GM06990 (cell line): ENCODE data around the gene DDX3X.
"Not testable (repeated sequence)": the region's sequence is repeated elsewhere in the genome, so short reads cannot be mapped to it uniquely, and the experiment has no call there.

Experiments
- DNase-seq: peaks from one replicate; pipeline ENCODE4 v3.0.0-alpha.2; 2011; ENCODE audit not compliant: insufficient read length; ENCODE audit errors: extremely low read depth
- H3K27me3 ChIP-seq: replicated peaks from 2 replicates; pipeline ENCODE4 v1.6.0; 2011; ENCODE audit warnings: low read length; ENCODE audit not compliant: control insufficient read depth, insufficient read depth
- H3K36me3 ChIP-seq: 2 replicates; pipeline ENCODE4 v1.5.1; 2011; ENCODE audit warnings: low read length; ENCODE audit not compliant: control insufficient read depth, insufficient read depth
- H3K4me3 ChIP-seq: replicated peaks from 2 replicates; pipeline ENCODE4 v1.5.1; 2011; ENCODE audit warnings: low read depth, mild to moderate bottlenecking, control low read depth, low read length
- TF ChIP-seq, protein P1 (sequence below): IDR thresholded peaks from 2 replicates; pipeline ENCODE4 v1.5.1; 2011; ENCODE audit warnings: low read length, control low read depth, mild to moderate bottlenecking, inconsistent platforms; ENCODE audit not compliant: insufficient read depth, poor library complexity, severe bottlenecking

The DDX3X gene

GRCh38 chrX:41352329-41352838, 18.4 kb downstream of the DDX3X start:
- H3K36me3 ChIP-seq, result peaks cover 3% of the 10 kb centered on the region
- no peaks in the 10 kb centered on the region for H3K27me3 ChIP-seq
- TF ChIP-seq, protein P1, sequence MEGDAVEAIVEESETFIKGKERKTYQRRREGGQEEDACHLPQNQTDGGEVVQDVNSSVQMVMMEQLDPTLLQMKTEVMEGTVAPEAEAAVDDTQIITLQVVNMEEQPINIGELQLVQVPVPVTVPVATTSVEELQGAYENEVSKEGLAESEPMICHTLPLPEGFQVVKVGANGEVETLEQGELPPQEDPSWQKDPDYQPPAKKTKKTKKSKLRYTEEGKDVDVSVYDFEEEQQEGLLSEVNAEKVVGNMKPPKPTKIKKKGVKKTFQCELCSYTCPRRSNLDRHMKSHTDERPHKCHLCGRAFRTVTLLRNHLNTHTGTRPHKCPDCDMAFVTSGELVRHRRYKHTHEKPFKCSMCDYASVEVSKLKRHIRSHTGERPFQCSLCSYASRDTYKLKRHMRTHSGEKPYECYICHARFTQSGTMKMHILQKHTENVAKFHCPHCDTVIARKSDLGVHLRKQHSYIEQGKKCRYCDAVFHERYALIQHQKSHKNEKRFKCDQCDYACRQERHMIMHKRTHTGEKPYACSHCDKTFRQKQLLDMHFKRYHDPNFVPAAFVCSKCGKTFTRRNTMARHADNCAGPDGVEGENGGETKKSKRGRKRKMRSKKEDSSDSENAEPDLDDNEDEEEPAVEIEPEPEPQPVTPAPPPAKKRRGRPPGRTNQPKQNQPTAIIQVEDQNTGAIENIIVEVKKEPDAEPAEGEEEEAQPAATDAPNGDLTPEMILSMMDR, result no peak
- no peak for DNase-seq
- no peak overlapping the region for H3K4me3 ChIP-seq

DNA sequence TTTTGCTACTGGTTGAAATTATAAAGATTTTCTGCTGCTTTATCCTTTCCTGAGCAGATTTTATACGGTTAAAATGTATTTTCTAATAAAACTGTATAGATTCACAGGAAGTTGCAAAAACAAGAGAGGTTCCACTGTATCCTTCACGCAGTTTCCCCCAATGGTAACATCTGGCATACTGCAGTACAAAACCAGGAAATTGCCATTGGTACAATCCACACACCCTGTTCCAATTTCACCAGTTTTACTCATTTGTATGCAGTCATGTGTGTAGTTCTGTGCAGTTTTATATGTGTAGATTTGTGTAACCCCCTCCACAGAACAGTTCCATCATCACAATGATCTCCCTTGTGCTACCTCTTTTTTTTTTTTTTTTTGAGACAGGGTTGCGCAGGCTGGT, 20.0 kb downstream of the DDX3X start:
- Histone ChIP-seq H3K36me3 (no peaks in the 10 kb centered on the region; the same call in none of the 2 replicates), H3K4me3 (no peak overlapping the region), H3K27me3 (no peaks in the 10 kb centered on the region)
- TF ChIP-seq, protein P1, result no peak
- no peak for DNase-seq

- TF ChIP-seq, protein P1, result no peak
- Histone ChIP-seq H3K4me3 (no peak overlapping the region), H3K27me3 (no peaks in the 10 kb centered on the region; the same call in 1 of the 2 replicates), H3K36me3 (no peaks in the 10 kb centered on the region)
- no peak for DNase-seq
Observed at GRCh38 chrX:41369152-41369551, 35.2 kb downstream of the DDX3X start.

GRCh38 chrX:41371575-41371974, 37.6 kb downstream of the DDX3X start:
- H3K27me3 ChIP-seq, H3K4me3 ChIP-seq, DNase-seq, H3K36me3 ChIP-seq: not testable (repeated sequence)

GRCh38 chrX:41373989-41374606, 40.1 kb downstream of the DDX3X start:
- TF ChIP-seq, protein P1, result no peak
- DNase-seq, result no peak

DNA sequence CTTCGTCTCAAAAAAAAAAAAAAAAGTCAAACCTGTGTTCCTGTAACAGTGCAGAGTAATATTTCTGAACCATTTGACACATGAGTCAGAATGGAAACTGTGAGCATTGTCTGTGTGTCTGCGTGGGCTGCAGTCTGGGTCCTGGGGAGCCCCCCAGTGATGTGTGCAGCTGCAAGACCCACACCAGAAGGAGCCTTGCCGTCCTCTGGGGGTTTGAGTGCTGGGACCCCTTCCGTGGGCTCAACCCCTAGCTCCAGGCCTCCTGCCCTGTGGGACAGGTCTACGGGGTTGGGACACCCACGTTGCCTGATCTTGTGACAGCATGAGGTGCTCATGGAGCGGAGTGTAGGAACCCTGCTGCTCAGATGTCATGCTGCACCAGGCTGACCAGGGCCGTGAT, 43.7 kb downstream of the DDX3X start:
- H3K36me3 ChIP-seq, result no peaks in the 10 kb centered on the region
- no peak overlapping the region for H3K4me3 ChIP-seq
- no peaks in the 10 kb centered on the region; the same call in 1 of the 2 replicates for H3K27me3 ChIP-seq
- DNase-seq, result peak; percentile 32
- TF ChIP-seq, protein P1, result no peak

More at GRCh38 chrX:41373989-41374606, 40.1 kb downstream of the DDX3X start:
- Histone ChIP-seq H3K4me3 (no peak overlapping the region), H3K36me3 (no peaks in the 10 kb centered on the region), H3K27me3 (no peaks in the 10 kb centered on the region; the same call in 1 of the 2 replicates)
